Loucy (cell line): ENCODE measurements around the gene CD9.

Source experiments
- H2AFZ ChIP-seq: fragments of 200-600 bp; sonication (generic); 2 replicates; pipeline ENCODE4 v1.6.0; 2016; ENCODE audit warnings: antibody characterized with exemption, mild to moderate bottlenecking, low read length, moderate library complexity
- H3F3A ChIP-seq: fragments of 200-600 bp; 2 replicates; pipeline ENCODE4 v1.6.0; 2016; ENCODE audit warnings: antibody characterized with exemption, low read depth, mild to moderate bottlenecking
- H3K27me3 ChIP-seq: fragments of 200-600 bp; sonication (generic); 2 replicates; pipeline ENCODE4 v1.6.1; 2014; ENCODE audit warnings: low read length, mild to moderate bottlenecking; ENCODE audit not compliant: insufficient read depth, poor library complexity, severe bottlenecking
- H3K36me3 ChIP-seq: fragments of 200-600 bp; sonication (generic); 2 replicates; pipeline ENCODE4 v1.6.1; 2016; ENCODE audit warnings: low read length; ENCODE audit not compliant: insufficient read depth
- H3K4me1 ChIP-seq: fragments of 200-600 bp; sonication (generic); 2 replicates; pipeline ENCODE4 v1.5.1; 2014; ENCODE audit warnings: low read length, mild to moderate bottlenecking; ENCODE audit not compliant: insufficient read depth, poor library complexity, severe bottlenecking
- H3K4me2 ChIP-seq: fragments of 200-600 bp; sonication (generic); 2 replicates; pipeline ENCODE4 v1.6.0; 2014; ENCODE audit warnings: antibody characterized with exemption, low read length, low read depth, mild to moderate bottlenecking; ENCODE audit not compliant: poor library complexity, severe bottlenecking
- H3K4me3 ChIP-seq: fragments of 200-600 bp; sonication (generic); 2 replicates; pipeline ENCODE4 v1.5.1; 2014; ENCODE audit warnings: low read length, mild to moderate bottlenecking, mixed read lengths; ENCODE audit not compliant: poor library complexity, severe bottlenecking
- H3K79me2 ChIP-seq: fragments of 200-600 bp; sonication (generic); 2 replicates; pipeline ENCODE4 v1.6.1; 2014; ENCODE audit warnings: low read length; ENCODE audit not compliant: insufficient read depth
- H3K9ac ChIP-seq: fragments of 200-600 bp; sonication (generic); 2 replicates; pipeline ENCODE4 v1.6.0; 2014; ENCODE audit warnings: mild to moderate bottlenecking, low read depth, low read length, moderate library complexity; ENCODE audit not compliant: poor library complexity, severe bottlenecking
- H3K9me2 ChIP-seq: fragments of 200-600 bp; sonication (generic); replicated peaks from 2 replicates; pipeline ENCODE4 v1.6.1; 2016; ENCODE audit warnings: low read depth, low read length, mixed read lengths
- H3K9me3 ChIP-seq: fragments of 200-600 bp; sonication (generic); 2 replicates; pipeline ENCODE4 v1.6.1; 2014; ENCODE audit warnings: mild to moderate bottlenecking, antibody characterized with exemption, low read length, low read depth; ENCODE audit not compliant: insufficient read depth
- H4K20me1 ChIP-seq: fragments of 200-600 bp; sonication (generic); 2 replicates; pipeline ENCODE4 v1.6.0; 2014; ENCODE audit warnings: antibody characterized with exemption, low read length, mild to moderate bottlenecking; ENCODE audit not compliant: insufficient read depth, poor library complexity, severe bottlenecking
- CTCF ChIP-seq: fragments of 200-600 bp; sonication (generic); conservative IDR thresholded peaks from 2 replicates; pipeline ENCODE4 v1.5.1; 2014; ENCODE audit warnings: mild to moderate bottlenecking, antibody characterized with exemption, low read length
- EZH2phosphoT487 ChIP-seq: fragments of 200-600 bp; IDR thresholded peaks from 2 replicates; pipeline ENCODE4 v1.6.1; 2018; ENCODE audit warnings: antibody characterized with exemption, mild to moderate bottlenecking, moderate library complexity, borderline replicate concordance

CD9 gene

GRCh38 chr12:6192604-6193380 is 7.4 kb upstream of the CD9 start:
- no peaks in the 10 kb centered on the region for H3F3A ChIP-seq
- no peaks in the 10 kb centered on the region for H4K20me1 ChIP-seq
- no peak overlapping the region for H3K4me2 ChIP-seq
- no peaks in the 10 kb centered on the region for H3K79me2 ChIP-seq
- H3K36me3 ChIP-seq, result no peaks in the 10 kb centered on the region
- H3K27me3 ChIP-seq, result no peaks in the 10 kb centered on the region
- no peaks in the 10 kb centered on the region for H3K9me2 ChIP-seq
- no peak overlapping the region for H2AFZ ChIP-seq
- H3K9me3 ChIP-seq, result no peaks in the 10 kb centered on the region
- TF ChIP-seq EZH2phosphoT487 (no peak), CTCF (no peak)
- H3K4me3 ChIP-seq, result no peak overlapping the region
- peaks cover 10% of the 10 kb centered on the region for H3K4me1 ChIP-seq
- no peak overlapping the region for H3K9ac ChIP-seq

DNA sequence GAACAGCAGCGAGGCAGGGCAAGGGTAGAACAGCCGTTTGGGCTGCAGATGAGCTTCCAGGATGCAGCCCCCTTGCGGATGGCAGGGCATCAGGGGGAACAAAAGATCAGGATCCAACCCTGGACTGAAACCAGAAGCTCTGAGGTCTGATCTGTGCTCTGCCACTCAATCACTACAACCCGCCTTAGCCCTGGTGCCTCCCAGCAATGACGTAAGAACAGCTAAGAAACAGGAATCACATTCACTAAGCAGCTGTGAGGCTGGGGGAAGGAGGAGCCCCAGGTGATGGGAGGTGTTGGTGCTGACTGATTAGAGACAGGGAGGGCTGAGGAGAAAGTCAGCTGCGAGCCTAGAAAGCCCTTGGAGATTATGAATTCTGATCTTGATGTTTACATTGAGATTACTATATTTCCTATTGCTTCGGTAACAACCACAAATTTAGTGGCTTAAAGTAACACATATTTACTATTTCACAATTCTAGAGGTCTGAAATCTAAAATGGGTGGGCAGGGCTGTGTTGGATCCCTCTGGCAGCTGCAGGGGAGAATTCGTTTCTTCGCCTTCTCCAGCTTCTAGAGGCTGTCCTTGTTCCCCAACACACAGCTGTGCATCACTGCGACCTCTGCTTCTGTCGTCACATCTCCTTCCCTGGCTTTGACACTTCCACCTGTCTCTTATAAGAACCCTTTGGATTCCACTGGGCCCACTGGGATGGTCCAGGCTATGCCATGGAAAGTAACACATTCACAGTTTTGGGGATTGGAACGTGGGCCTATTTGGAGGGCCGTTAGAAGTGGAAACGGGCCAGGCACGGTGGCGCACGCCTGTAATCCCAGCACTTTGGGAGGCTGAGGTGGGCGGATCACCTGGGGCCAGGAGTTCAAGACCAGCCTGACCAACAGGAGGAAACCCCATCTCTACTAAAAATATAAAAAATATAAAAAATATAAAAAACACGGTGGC is 6.1 kb upstream of the CD9 start:
- no peaks in the 10 kb centered on the region for H3K9me3 ChIP-seq
- no peaks in the 10 kb centered on the region for H3F3A ChIP-seq
- H3K36me3 ChIP-seq, result no peaks in the 10 kb centered on the region
- H3K79me2 ChIP-seq, result no peaks in the 10 kb centered on the region
- no peaks in the 10 kb centered on the region for H3K9me2 ChIP-seq
- H3K4me1 ChIP-seq, result peaks cover 8% of the 10 kb centered on the region
- no peaks in the 10 kb centered on the region for H3K27me3 ChIP-seq
- no peak overlapping the region for H2AFZ ChIP-seq
- no peak overlapping the region for H3K9ac ChIP-seq
- no peak overlapping the region for H3K4me2 ChIP-seq
- TF ChIP-seq EZH2phosphoT487 (no peak), CTCF (no peak)
- no peaks in the 10 kb centered on the region for H4K20me1 ChIP-seq
- H3K4me3 ChIP-seq, result no peak overlapping the region

DNA sequence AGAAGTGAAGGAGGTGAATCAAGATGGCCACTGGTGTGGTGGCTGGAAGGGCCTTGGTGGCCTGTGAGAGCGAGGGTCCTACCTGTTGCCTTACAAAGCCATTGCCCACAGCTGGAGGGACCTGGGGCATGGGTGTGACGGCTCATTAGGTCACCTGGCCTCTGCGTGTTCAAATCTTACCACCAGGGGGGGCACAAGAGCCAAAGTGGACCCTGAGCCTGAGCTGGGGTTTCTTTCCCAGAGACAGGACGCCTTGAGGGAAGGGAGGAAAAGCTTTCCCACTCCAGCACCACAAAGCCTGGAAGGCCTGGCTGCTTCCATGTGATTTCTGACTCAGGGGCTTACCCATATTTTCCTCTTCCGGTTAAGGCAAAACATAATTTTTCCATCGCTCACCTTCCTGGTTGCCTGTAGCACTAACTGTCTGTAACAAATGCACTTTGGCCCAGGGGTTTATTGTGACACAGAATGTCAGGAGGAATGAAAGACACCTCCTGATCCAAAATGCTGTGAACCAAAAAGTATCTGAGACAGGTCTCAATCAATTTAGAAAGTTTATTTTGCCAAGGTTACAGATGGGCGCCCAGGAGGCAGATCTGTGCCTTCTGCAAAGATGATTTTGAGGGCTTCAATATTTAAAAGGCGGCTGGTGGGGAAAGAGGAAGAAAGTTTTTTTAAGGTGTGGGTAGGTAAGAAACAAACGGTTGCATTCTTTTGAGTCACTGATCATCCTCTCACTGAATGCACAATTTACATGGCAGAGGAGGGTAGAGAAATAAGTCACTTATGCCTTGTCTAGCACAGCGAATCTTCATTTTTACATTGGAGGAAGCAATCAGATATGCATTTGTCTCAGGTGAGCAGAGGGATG is 4.3 kb upstream of the CD9 start:
- Histone ChIP-seq H3K27me3 (peaks cover 11% of the 10 kb centered on the region), H3K9me2 (no peaks in the 10 kb centered on the region), H3K79me2 (no peaks in the 10 kb centered on the region), H4K20me1 (no peaks in the 10 kb centered on the region), H3K9ac (no peak overlapping the region), H3F3A (no peaks in the 10 kb centered on the region), H3K9me3 (no peaks in the 10 kb centered on the region), H2AFZ (peak overlapping the region; percentile 71), H3K4me3 (no peak overlapping the region), H3K36me3 (no peaks in the 10 kb centered on the region), H3K4me1 (no peaks in the 10 kb centered on the region), H3K4me2 (no peak overlapping the region)
- TF ChIP-seq EZH2phosphoT487 (no peak), CTCF (peak; percentile 78)
